COLO668 (cell line): Measurements from ENCODE around the gene ISL2.
"Not testable (repeated sequence)": the region's sequence is repeated elsewhere in the genome, so short reads cannot be mapped to it uniquely, and the experiment has no call there.

Experiments used
- DNase-seq: peaks from one replicate; lab custom pipeline; 2025; ENCODE audit not compliant: unreplicated experiment; lab: John Stamatoyannopoulos, UW

Gene ISL2

GRCh38 chr15:76336254-76337058, at the start of gene ISL2:
Gene ISL2 (plus strand): TSS chr15:76336773. CDS start chr15:76336884, 111 bp downstream.
- no peak for DNase-seq

- DNase-seq, result no peak
These were observed 47.0 kb upstream of the ISL2 start for GRCh38 chr15:76289582-76289981.

GRCh38 chr15:76293361-76293760, 43.2 kb upstream of the ISL2 start:
- DNase-seq, result no peak

- DNase-seq, result not testable (repeated sequence)
These were observed 42.1 kb upstream of the ISL2 start for GRCh38 chr15:76294463-76294862.

GRCh38 chr15:76296849-76297248, 39.7 kb upstream of the ISL2 start:
- no peak for DNase-seq

- DNase-seq, result not testable (repeated sequence)
These were observed 38.6 kb upstream of the ISL2 start for GRCh38 chr15:76297951-76298350.

- DNase-seq, result no peak
These were observed 37.6 kb upstream of the ISL2 start for GRCh38 chr15:76298986-76299385.

GRCh38 chr15:76299786-76300185, 36.8 kb upstream of the ISL2 start:
- no peak for DNase-seq

- no peak for DNase-seq
These were observed 32.7 kb upstream of the ISL2 start for GRCh38 chr15:76303909-76304308.

GRCh38 chr15:76309601-76310330, 26.8 kb upstream of the ISL2 start:
- no peak for DNase-seq

- peak; percentile 47 for DNase-seq
These were observed 26.0 kb upstream of the ISL2 start for GRCh38 chr15:76310475-76311099.

GRCh38 chr15:76311100-76311953, 25.2 kb upstream of the ISL2 start, which contains the start of gene ETFA:
Gene ETFA (minus strand): TSS chr15:76311469. CDS start chr15:76311388, 81 bp downstream.
- DNase-seq, result peak; percentile 98

- DNase-seq, result peak; percentile 16
These were observed 23.9 kb upstream of the ISL2 start for GRCh38 chr15:76312540-76313174.

- DNase-seq, result not testable (repeated sequence)
These were observed 23.4 kb upstream of the ISL2 start for GRCh38 chr15:76313175-76313567.

GRCh38 chr15:76313731-76314130, 22.8 kb upstream of the ISL2 start:
- no peak for DNase-seq

- no peak for DNase-seq
These were observed 16.6 kb upstream of the ISL2 start for GRCh38 chr15:76320012-76320411.

GRCh38 chr15:76321171-76321570, 15.4 kb upstream of the ISL2 start:
- no peak for DNase-seq

GRCh38 chr15:76321602-76322001, 15.0 kb upstream of the ISL2 start:
- DNase-seq, result no peak

GRCh38 chr15:76324066-76324465, 12.5 kb upstream of the ISL2 start:
- DNase-seq, result no peak

- no peak for DNase-seq
These were observed 10.9 kb upstream of the ISL2 start for GRCh38 chr15:76325704-76326103.
